M059J (cell line): ENCODE results near the gene LANCL3. TPM values are rescaled to one million over a fixed set of nuclear protein-coding genes. Genes with fewer than 3 reads are reported as not detected.
"Not testable (repeated sequence)": the region's sequence is repeated elsewhere in the genome, so short reads cannot be mapped to it uniquely, and the experiment has no call there.

Source experiments
- DNase-seq: peaks from one replicate; pipeline ENCODE4 v3.0.0-alpha.2; 2012; ENCODE audit warnings: low read depth
- total RNA-seq: library from RNA; depleted of rRNA; stranded (reverse); fragments of >200 nt; shearing (Covaris generic); gene quantifications from 2 replicates; pipeline ENCODE4 v1.2.3, GENCODE V29; 2014; rRNA removed

The LANCL3 gene
- 0.67 and 0.89 TPM in 2 replicates for total RNA-seq

- DNase-seq = not testable (repeated sequence)
Observed at GRCh38 chrX:37571426-37572107, at the start of gene LANCL3. Gene LANCL3 (plus strand): TSS chrX:37571661. CDS start chrX:37571871, 210 bp downstream.

- not testable (repeated sequence) for DNase-seq
Observed at GRCh38 chrX:37523673-37524072, 47.8 kb upstream of the LANCL3 start.

GRCh38 chrX:37541991-37542390 is 29.5 kb upstream of the LANCL3 start:
- no peak for DNase-seq

- no peak for DNase-seq
Observed at GRCh38 chrX:37542791-37543190, 28.7 kb upstream of the LANCL3 start.

- no peak for DNase-seq
Observed at GRCh38 chrX:37543324-37543723, 28.1 kb upstream of the LANCL3 start.

- DNase-seq = not testable (repeated sequence)
Observed at GRCh38 chrX:37544531-37544930, 26.9 kb upstream of the LANCL3 start.

GRCh38 chrX:37545066-37545465 is 26.4 kb upstream of the LANCL3 start:
- DNase-seq = no peak

GRCh38 chrX:37549619-37550018 is 21.8 kb upstream of the LANCL3 start:
- not testable (repeated sequence) for DNase-seq

- DNase-seq = no peak
Observed at GRCh38 chrX:37553476-37553875, 18.0 kb upstream of the LANCL3 start.

GRCh38 chrX:37565254-37565653 is 6.2 kb upstream of the LANCL3 start:
- not testable (repeated sequence) for DNase-seq

GRCh38 chrX:37570349-37570748 is 1.1 kb upstream of the LANCL3 start:
- not testable (repeated sequence) for DNase-seq

GRCh38 chrX:37572108-37572587 is 687 bp downstream of the LANCL3 start:
- DNase-seq = peak; percentile 51

- peak; percentile 39 for DNase-seq
Observed at GRCh38 chrX:37573121-37573520, 1.7 kb downstream of the LANCL3 start.

GRCh38 chrX:37578045-37578444 is 6.6 kb downstream of the LANCL3 start:
- DNase-seq = peak; percentile 48

GRCh38 chrX:37580080-37580479 is 8.6 kb downstream of the LANCL3 start:
- DNase-seq = no peak

GRCh38 chrX:37587337-37587736 is 15.9 kb downstream of the LANCL3 start:
- not testable (repeated sequence) for DNase-seq

GRCh38 chrX:37590047-37590446 is 18.6 kb downstream of the LANCL3 start:
- no peak for DNase-seq

GRCh38 chrX:37594755-37595382 is 23.4 kb downstream of the LANCL3 start:
- no peak for DNase-seq

GRCh38 chrX:37599729-37600128 is 28.3 kb downstream of the LANCL3 start:
- DNase-seq = peak; percentile 67

- DNase-seq = peak; percentile 44
Observed at GRCh38 chrX:37603938-37604409, 32.5 kb downstream of the LANCL3 start.

- DNase-seq = no peak
Observed at GRCh38 chrX:37607243-37607642, 35.8 kb downstream of the LANCL3 start.

GRCh38 chrX:37608156-37608555 is 36.7 kb downstream of the LANCL3 start:
- no peak for DNase-seq

- DNase-seq = no peak
Observed at GRCh38 chrX:37609727-37610126, 38.3 kb downstream of the LANCL3 start.
